HL-60/S4 treated with phorbol 12-myristate 13-acetate at 8.2 ng/mL for 4 days and 3 days (cell line): ENCODE measurements around the gene CHMP3.
"Not testable (repeated sequence)": the region's sequence is repeated elsewhere in the genome, so short reads cannot be mapped to it uniquely, and the experiment has no call there.

Source experiments
- in situ Hi-C: fragments of 300-500 bp; cut with MboI; formaldehyde crosslinking; loops from 2 replicates; pipeline ENCODE4 v1.15.0; 2022; ENCODE audit warnings: low sequenced_read_pairs

CHMP3 gene

DNA sequence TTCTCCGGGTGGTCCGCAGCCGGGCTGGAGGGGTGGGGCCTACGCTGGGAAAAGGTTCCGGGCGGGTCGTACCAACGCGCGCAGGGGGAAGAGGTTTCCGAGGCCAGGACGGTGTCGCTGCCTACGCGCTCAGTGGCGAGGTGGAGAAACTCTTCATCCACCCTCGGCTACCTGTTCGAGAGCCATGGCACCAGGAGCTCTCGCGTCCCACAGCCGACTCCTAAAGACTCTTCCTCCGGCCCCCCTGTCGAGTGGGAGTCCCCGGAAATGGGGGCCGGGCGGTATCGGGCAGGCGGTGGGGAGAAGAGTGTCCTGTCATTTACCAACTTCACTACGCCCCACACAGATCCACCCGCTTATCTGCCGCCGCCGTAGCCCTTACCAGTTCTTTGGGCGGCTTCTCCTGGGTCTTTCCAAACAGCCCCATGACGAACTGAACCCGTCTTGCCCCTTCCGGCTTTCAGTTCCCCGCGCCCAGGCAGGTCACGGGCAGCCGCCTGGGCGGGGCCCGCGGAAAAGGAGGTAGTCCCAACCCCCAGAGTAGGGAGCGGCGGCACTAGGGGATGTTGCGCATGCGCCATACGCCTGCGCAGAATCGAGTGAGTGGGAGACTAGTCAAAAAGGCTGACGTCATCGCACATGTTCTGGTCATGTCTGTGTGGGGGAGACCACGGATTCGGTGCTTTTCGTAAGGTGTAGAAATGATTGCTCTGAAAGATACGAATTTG, at the start of gene CHMP3:
TSS of gene CHMP3 (minus strand) at position 522 of the 728 bp plus-strand sequence. CDS start at position 427, 95 bp downstream.
- in situ Hi-C loops = no loop called here

DNA sequence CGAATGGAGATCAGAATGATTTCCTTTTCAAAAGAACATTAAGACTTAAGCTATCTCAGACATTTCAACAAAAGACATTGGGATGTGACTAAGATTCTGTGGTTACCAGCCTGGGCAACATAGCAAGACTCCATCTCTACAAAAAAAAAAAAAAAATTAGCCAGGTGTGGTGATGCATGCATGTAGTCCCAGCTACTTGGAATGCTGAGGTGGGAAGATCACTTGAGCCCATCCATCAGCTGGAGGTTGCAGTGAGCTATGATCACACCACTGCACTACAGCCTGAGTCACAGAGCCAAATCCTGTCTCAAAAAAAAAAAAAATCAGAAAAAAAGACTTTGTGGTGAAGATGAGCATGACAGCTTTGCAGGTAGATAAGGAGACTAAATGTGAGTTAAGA, 47.6 kb upstream of the CHMP3 start:
- in situ Hi-C loops = no loop called here

DNA sequence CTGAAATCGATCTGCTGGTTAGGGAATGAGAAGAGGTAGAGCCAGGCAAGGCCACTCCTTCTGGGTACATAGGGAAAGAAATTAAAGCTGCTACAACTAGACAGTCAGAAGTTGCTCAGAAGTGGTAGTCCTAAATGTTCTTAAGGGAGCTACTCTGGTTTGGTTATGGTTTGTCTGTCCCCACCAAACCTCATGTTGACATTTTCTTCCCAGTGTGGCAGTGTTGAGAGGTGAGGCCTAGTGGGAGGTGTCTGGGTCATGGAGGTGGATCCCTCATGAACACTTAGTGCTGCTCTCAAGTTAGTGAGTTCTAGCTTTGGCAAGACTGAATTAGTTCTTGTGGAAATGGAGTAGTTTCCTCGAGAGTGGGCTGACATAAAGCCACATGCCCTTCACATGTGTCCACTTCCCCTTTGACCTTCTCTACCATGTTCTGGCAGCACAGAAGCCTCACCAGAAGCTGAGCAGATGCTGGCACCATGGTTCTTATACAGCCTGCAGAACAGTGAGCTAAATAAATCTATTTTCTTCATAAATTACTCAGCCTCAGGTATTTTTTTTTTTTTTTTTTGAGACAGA, 45.7 kb upstream of the CHMP3 start:
- in situ Hi-C loops = no loop called here

DNA sequence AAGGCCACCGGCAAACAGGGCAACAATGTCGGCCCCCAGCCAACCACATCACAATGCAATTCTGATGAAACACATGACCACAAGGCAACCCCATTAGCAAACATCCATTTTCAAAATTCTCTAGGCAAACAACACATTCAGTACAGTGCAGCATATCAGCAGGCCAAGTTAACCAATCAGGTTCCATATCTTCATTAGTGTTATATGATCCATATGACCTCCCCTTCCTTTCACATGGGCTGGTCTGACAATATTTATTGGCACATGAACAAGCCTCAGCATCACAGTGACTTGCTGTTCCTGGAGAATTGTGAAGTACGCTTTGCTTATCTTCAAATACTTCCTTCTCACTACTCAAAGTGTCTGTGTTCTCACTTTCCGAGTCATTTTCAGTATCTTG, 40.7 kb upstream of the CHMP3 start:
- in situ Hi-C loops = no loop called here

DNA sequence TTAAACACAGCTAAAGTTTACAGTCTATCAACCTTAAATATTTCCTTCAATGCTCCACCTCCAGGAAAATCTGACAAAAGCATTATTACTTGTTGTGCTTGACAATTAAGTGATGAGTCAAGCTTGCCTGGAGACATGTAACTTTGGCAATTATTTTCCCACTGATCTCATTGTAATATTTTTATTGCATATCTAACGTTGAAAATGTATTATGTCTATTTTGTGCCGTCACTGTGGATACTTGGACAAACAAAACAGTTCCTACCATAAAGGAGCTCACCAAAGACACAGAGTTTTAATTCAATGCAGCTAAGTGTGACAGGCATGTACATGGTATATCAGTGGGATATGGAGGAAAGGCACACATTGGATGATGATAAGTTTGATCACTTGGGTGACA, 35.7 kb upstream of the CHMP3 start:
- in situ Hi-C loops = no loop called here

DNA sequence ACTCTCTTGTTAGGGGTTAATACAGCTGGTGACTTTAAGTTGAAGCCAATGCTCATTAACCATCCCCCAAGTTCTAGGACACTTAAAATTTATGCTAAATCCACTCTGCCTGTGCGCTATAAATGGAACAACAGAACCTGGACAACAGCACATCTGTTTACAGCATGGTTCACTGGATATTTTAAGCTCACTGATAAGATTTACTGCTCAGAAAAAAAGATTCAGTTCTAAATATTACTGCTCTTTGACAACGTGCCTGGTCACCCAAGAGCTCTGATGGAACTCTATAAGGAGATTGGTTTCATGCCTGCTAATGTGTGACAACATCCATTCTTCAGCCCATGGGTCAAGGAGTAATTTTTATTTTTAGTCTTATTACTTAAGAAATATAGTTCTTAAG, 32.9 kb upstream of the CHMP3 start:
- in situ Hi-C loops = no loop called here

DNA sequence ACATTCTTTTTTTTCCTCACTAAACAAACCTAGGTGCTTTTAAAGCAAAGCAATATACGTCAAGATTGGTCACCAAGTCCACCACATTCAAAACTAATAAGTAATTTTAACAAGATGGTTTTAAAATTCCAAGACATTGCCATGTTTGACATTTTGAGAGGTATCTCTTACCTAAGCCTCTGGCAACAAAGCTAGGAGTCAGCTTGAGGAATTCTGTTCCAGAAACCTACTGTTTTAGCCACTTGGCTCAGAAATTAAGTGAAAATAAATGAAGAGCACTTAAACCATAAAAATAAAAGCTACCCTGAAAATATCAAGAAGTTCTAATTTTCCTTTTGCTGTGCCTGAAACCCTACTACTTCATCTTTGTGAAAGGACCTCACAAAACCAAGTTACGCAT, 30.0 kb upstream of the CHMP3 start:
- in situ Hi-C loops = no loop called here

DNA sequence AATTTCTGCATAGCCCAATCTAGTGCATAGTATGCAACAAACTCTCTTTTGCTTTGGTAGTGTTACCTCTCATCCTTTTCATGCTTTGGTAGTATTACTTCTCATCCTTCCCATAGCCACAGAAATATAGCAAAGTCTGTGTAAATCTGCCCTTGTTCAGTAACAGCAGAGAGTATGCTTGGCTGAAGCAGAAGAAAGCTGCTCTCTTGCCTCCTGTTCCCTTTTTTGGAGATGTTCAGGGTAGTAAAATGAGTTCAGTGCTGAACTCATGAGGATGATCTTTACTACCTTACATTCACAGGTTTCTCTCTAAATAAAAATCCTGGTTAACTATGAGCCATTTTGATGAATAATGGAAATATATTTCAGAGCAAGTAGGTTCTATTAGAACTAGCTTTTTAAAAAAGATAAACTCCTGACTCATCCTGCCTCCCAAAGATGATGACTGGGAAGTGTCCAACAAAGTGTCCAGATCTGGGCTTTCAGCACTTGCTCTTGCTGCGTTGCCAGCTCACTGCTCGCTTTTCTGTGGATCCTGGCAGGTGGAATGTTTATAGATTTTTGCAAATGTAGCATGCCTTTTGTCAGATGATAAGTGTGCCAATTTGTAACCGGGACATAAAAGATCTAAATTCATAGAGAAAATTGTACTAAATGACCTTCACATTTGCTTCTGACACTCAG, 29.4 kb upstream of the CHMP3 start:
- in situ Hi-C loops = no loop called here

DNA sequence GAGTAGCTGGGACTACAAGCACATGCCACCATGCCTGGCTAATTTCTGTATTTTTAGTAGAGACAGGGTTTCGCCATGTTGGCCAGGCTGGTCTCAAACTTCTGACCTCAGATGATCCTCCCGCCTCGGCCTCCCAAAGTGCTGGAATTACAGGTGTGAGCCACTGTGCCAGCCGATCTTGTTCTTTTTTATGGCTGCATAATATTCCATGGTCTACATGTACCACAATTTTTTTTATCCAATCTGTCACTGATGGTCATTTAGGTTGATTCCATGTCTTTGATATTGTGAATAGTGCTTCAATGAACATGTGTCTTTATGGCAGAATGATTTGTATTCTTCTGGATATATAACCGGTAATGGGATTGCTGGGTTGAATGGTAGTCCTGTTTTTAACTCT, 26.5 kb upstream of the CHMP3 start:
- in situ Hi-C loops = not testable (repeated sequence)

DNA sequence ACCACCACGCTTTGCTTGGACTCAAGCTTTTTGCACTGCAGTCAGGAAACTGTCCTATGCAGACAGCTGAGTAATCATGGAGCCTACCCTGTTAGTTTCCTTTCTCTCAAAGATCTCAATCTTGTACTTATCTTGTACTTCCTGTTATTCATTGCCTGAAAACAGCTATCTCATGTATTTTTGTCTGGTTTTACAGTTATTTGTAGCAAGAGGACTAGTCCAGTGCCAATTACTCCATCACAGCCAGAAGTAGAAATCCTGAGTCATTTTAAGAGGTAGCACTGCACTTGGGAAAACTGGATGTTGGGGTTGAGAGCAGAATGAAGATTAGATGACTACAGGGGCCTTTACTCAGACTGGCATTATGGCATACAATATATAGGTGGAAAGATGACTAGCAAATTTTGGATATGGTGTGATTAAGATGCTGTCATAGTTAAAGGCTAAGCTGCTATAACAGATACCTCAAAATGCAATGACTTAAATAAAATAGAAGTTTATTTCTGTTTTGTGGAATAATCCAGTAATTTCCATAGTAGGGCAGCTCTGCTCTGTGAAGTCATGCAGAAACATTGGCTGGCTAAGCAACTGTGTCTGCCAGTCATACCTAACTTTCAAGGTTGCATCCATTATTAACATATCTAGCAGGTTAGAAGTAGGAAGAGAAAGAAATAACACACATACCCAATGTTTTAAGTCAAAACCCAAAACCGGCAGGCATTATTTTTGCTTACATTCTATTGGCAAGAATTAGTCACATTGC, 21.1 kb upstream of the CHMP3 start:
- in situ Hi-C loops = no loop called here

DNA sequence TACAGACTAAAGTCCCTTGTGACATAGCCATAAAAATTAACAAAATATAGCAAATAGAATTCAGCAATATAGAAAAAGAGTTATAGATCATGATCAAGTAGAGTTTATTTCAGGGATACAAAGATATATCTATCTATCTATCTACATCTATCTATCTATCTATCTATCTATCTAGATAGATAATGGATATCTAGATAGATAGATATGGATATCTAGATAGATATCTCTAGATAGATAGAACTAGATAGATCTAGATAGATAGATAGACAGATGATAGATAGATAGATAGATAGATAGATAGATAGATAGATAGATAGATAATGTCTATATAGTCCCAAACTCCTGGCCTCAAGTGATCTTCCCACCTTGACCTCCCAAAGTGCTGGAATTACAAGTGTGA, 17.3 kb upstream of the CHMP3 start:
- in situ Hi-C loops = no loop called here

DNA sequence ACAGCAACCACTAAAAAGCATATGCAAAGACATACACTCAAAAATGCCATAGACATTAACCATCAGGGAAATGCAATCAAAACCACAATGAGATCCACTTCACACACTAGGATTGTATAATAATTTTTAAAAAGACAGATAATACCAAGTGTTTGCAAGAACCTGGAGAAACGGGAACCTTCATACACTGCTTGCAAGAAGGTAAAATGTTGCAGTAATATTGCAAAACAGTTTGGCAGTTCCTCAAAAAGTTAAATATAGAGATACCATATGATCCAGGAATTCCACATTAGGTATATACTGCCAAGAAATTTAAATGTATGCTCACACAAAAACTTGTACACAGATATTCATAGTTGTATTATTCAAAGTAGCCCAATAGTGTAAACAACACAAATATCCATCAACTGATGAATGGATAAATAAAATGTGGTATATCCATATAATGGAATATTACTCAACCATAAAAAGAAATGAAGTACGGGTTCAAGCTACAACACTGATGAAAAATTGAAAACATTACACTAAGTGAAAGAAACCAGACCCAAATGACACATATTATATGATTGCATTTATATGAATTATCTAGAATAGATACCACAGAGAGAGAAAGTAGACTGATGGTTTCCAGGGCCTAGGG, 14.7 kb upstream of the CHMP3 start:
- in situ Hi-C loops = no loop called here

DNA sequence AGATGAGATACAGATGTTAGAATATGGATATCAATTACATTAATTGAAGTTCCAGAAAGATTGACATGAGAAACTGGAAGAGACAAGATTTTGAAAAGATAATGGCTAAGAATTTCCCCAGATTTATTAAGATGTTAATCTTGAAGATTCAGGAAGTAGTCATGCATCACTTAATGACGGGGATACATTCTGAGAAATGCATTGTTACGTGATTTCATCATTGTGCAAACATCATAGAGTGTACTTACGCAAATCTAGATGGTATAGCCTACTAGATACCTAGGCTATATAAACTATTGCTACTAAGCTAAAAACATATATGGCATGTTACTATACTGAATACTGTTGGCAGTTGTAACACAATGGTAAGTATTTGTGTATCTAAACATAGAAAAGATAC, 6.8 kb upstream of the CHMP3 start:
- in situ Hi-C loops = no loop called here

DNA sequence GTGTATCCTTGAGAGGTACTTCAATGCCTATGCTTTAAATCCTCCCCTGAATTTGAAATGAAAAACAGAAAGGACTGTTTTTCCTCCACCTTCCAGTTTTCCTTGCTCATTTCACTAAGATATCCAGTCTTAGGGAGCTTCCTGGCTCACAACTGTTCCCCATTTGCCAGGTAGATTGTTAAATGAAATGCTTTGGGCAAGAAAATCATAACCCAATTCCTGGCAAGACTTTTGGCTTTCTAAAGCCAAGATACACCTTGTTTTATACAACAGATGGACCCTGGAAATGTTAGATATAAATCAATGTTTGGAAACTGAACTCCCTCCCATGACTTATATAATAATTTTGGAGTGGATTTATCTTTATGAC, 3.6 kb upstream of the CHMP3 start:
- in situ Hi-C loops = no loop called here

DNA sequence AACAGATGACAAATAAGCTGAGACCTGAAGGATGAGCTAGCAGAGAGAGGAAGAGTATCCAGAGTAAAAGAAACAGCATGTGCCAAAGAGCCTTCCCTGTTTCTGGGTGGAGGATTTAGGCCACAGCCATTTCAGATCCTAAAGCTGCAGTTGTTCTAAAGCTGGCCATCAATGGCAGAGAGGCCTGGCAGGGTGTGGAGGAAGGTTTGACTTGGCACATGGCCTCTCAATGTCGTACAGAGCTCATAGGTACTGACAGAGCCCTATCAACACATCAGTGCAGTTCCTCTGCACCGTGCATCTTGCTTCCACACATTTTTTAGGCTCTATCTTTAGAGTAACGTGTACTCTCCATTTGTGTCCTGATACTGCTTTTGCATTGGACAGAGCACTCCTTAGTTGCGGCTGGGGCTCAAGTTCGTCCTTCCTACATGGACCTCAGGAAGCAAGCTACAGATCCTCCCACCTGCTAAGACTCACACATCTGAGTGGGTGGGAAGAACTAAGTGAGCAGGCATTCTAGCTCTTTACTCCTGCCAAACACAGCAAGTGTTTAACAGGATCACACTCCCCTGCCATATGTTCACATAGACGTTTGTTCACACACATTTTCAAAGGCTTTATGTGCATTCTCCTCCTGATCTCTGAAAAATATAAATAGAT, 3.0 kb upstream of the CHMP3 start:
- in situ Hi-C loops = no loop called here

DNA sequence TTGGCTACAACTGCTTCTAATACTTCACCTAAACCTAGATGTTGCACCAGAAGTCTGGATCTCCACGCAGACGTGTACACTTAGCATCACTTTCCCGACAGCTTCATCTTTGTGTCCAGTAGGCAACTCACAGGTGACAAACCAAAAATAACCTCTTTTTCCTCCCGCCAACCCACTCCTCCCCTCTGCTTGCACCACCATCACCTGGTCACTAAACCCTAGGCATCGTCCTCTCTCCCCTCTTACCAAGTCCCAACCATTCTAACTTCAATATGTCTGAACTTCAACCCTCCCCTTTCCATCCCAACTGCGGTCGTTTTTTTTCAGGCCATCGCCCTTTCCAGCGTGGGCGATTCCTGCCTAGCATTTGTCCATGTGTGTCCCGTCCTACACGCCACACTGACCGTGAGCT, 413 bp upstream of the CHMP3 start:
- in situ Hi-C loops = no loop called here

DNA sequence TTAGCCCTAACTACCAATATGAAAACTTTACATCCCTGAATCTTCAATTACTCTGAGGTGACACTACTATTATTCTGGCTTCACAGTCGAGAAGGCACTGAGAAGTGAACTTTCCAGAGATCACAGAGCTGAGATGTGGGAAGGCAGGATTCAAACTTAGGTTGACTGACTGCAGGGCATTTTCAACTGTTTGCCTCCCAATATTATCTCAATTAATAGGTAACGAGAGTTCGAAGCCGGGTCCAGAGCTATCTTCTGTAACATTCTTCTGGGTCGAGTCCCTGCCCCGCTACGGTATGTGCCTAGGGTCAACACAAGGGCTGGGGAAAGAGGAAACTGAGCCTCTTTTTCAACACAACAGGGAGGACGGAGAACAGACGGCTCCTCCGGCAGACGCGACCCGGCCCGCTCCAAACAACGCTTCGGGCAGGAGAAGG, 740 bp downstream of the CHMP3 start:
- in situ Hi-C loops = no loop called here

DNA sequence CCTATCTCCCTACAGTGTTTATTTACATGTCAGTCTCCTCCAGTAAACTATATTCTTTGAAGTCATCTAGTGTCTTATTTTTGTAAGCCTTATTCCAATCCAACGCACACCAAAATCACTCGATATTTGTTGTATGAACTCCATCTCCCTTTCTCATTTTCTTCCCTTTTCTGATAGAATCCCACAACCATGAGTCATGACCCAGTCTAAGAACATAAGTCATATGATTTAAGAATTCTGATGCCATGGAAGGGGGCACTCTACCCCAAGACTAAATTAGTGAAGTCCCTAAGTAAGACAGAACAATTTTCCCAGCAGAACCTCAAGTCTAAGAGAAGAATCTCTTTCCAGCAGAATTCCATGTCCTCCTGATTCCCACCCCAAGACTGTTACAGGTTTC, 5.4 kb downstream of the CHMP3 start:
- in situ Hi-C loops = no loop called here

DNA sequence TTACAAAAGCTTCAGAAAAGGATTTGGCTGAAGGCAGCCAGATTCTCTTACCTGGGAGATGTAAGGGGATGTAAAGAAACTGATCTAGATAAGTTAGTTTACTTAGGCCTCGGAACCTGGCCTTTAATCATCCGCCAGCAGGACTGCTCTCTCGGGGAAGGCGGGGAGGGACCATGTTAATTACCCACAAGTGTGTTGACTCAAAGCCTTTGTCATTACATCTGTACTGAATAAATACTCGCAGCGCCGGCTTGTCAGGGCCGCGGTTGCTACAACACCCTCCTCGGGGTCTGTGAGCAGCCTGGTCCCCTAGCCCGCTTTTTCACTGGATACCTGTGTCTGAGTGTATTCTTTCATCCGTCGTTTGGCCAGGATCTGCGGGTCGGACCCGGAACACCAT, 6.7 kb downstream of the CHMP3 start:
- in situ Hi-C loops = no loop called here

DNA sequence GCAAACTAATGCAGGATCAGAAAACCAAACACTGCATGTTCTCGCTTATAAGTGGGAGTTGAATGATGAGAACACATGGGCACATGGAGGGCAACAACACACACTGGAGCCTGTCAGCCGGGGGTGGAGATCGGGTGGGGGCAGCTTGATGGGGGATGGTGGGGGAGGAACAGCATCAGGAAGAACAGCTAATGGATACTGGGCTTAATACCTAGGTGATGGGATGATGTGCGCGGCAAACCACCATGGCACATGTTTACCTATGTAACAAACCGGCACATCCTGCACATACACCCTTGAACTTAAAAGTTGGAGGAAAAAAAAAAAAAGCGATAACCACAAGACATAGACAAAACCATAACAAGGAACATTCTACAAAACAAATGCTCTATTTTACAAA, 10.4 kb downstream of the CHMP3 start:
- in situ Hi-C loops = no loop called here
